K562 (cell line): ENCODE results near the gene CTPS1. TPM values are rescaled to one million over a fixed set of nuclear protein-coding genes. Genes with fewer than 3 reads are reported as not detected.
A peak's percentile ranks its signal among the peaks of the same experiment; 100 is the strongest.

Experiments
- ATAC-seq: fragments of 200-7000 bp; cut with Tn5 transposase; 3 replicates; pipeline ENCODE4 v1.9.1; 2020; ENCODE audit warnings: moderate library complexity
- BruUV-seq: library from RNA; stranded (reverse); fragments of 400-500 nt; replicated peaks from 2 replicates; lab custom pipeline; 2021; lab: Mats Ljungman, UMichigan
- CTCF ChIA-PET: fragments of 300-600 bp; formaldehyde crosslinking; extraction: SDS; loops from one replicate; lab custom pipeline; 2021; ENCODE audit warnings: low intra/inter-chr PET ratio; lab: Yijun Ruan, JAX
- POLR2A ChIA-PET: fragments of 300-600, 350-650 bp; sonication (Branson Sonifier 250); formaldehyde crosslinking; extraction: SDS; loops from one replicate; lab custom pipeline; 2021; ENCODE audit warnings: antibody characterized with exemption, inconsistent platforms; lab: Yijun Ruan, JAX
- DNase-seq, 4 experiments: peaks; one replicate each; pipeline versions ENCODE4 v3.0.0 to v3.0.0-alpha.2; 2011 to 2018; ENCODE audit warnings: low spot score in 3 of 4, mixed read lengths in 3 of 4; ENCODE audit errors: extremely low read depth in 1 of 4
- FAIRE-seq: peaks from 2 replicates; lab custom pipeline; 2011; peaks lifted over from hg19 to GRCh38; lab: Jason Lieb, UNC
- H2AFZ ChIP-seq: 2 replicates; pipeline ENCODE4 v1.6.0; 2011; ENCODE audit warnings: low read depth, low read length, control low read depth, inconsistent platforms
- H3K27ac ChIP-seq: fragments of 200-600 bp; 3 replicates; pipeline ENCODE4 v1.8.0; 2011; ENCODE audit warnings: low read depth, mild to moderate bottlenecking, control low read depth, inconsistent platforms, low read length, moderate library complexity, mixed read lengths; ENCODE audit errors: extremely low read depth
- H3K27me3 ChIP-seq, 2 experiments: fragments of 300-600 bp in 1 of 2; 2 replicates in 1 of 2; 3 replicates in 1 of 2; pipeline versions ENCODE4 v1.6.0 to v1.8.0; 2011; ENCODE audit warnings: inconsistent platforms in 2 of 2, low read length in 2 of 2, mild to moderate bottlenecking in 1 of 2, mixed read lengths in 1 of 2, moderate library complexity in 1 of 2; ENCODE audit not compliant: control insufficient read depth in 2 of 2, insufficient read depth in 2 of 2
- H3K36me3 ChIP-seq: fragments of 300-600 bp; 3 replicates; pipeline ENCODE4 v1.8.0; 2011; ENCODE audit warnings: mild to moderate bottlenecking, low read length, inconsistent platforms; ENCODE audit not compliant: control insufficient read depth, insufficient read depth
- H3K4me1 ChIP-seq, 2 experiments: fragments of 200-600 bp in 1 of 2; replicated peaks in 1 of 2; 2 replicates in 1 of 2; 3 replicates in 1 of 2; pipeline versions ENCODE4 v1.5.1 to v1.8.0; 2011; ENCODE audit warnings: inconsistent platforms in 2 of 2, low read length in 2 of 2, mild to moderate bottlenecking in 1 of 2, mixed read lengths in 1 of 2, moderate library complexity in 1 of 2; ENCODE audit not compliant: control insufficient read depth in 2 of 2, insufficient read depth in 2 of 2
- H3K4me2 ChIP-seq: 2 replicates; pipeline ENCODE4 v1.6.1; 2011; ENCODE audit warnings: low read length, control low read depth, inconsistent platforms, mixed read lengths; ENCODE audit not compliant: insufficient read depth
- H3K4me3 ChIP-seq: fragments of 200-600 bp; sonication (generic), shearing (Covaris generic); 2 replicates; pipeline ENCODE4 v1.5.1; 2016; ENCODE audit warnings: control low read depth, inconsistent platforms
- H3K79me2 ChIP-seq: fragments of 200-600 bp; 3 replicates; pipeline ENCODE4 v1.8.0; 2011; ENCODE audit warnings: low read length, inconsistent platforms; ENCODE audit not compliant: control insufficient read depth, insufficient read depth
- H3K9ac ChIP-seq, 2 experiments: 2 replicates each; pipeline versions ENCODE4 v1.6.0 to v1.6.1; 2011; ENCODE audit warnings: low read depth in 2 of 2, low read length in 2 of 2, control low read depth in 1 of 2, inconsistent platforms in 1 of 2, mild to moderate bottlenecking in 1 of 2, mixed read lengths in 1 of 2; ENCODE audit not compliant: insufficient read depth in 1 of 2
- H3K9me1 ChIP-seq: one replicate; pipeline ENCODE4 v1.6.0; 2011; ENCODE audit warnings: inconsistent platforms, mild to moderate bottlenecking, low read length, moderate library complexity; ENCODE audit not compliant: control insufficient read depth, insufficient read depth
- H3K9me3 ChIP-seq: replicated peaks from 2 replicates; pipeline ENCODE4 v1.5.1; 2011; ENCODE audit warnings: low read depth, low read length, inconsistent platforms; ENCODE audit not compliant: control insufficient read depth, insufficient read depth
- H4K20me1 ChIP-seq: replicated peaks from 2 replicates; pipeline ENCODE4 v1.6.1; 2011; ENCODE audit warnings: low read length, inconsistent platforms, mixed read lengths; ENCODE audit not compliant: control insufficient read depth, insufficient read depth
- ARID1B ChIP-seq: fragments of 450-650 bp; IDR thresholded peaks from 2 replicates; pipeline ENCODE4 v1.6.1; 2016; ENCODE audit warnings: antibody characterized with exemption, mild to moderate bottlenecking, inconsistent platforms
- GATAD2A ChIP-seq: fragments of 450-650 bp; IDR thresholded peaks from 2 replicates; pipeline ENCODE4 v1.6.1; 2017
- HDAC8 ChIP-seq: fragments of 450-650 bp; IDR thresholded peaks from 2 replicates; pipeline ENCODE4 v1.6.1; 2016; ENCODE audit warnings: mild to moderate bottlenecking, missing genetic modification characterization, moderate library complexity, missing compliant biosample characterization
- LCOR ChIP-seq: sonication (generic); formaldehyde crosslinking; IDR thresholded peaks from 2 replicates; pipeline ENCODE4 v1.8.0; 2022; ENCODE audit warnings: mild to moderate bottlenecking, missing genetic modification reagents
- PTRF ChIP-seq: fragments of 450-650 bp; IDR thresholded peaks from 2 replicates; pipeline ENCODE4 v1.6.1; 2016; ENCODE audit warnings: mild to moderate bottlenecking, missing genetic modification characterization, missing compliant biosample characterization
- SP1 ChIP-seq: sonication (generic); formaldehyde crosslinking; IDR thresholded peaks from 2 replicates; pipeline ENCODE4 v1.8.1; 2022; ENCODE audit warnings: mild to moderate bottlenecking, missing genetic modification reagents
- SPI1 ChIP-seq: IDR thresholded peaks from 2 replicates; pipeline ENCODE4 v1.6.1; 2011; ENCODE audit warnings: low read depth, low read length, control low read depth, borderline replicate concordance
- STAT6 ChIP-seq: sonication (generic); formaldehyde crosslinking; IDR thresholded peaks from 2 replicates; pipeline ENCODE4 v1.8.1; 2023; ENCODE audit warnings: mild to moderate bottlenecking, missing genetic modification reagents
- TARDBP ChIP-seq: fragments of 450-650 bp; IDR thresholded peaks from 2 replicates; pipeline ENCODE4 v1.6.1; 2016
- ZBED1 ChIP-seq: IDR thresholded peaks from 2 replicates; pipeline ENCODE4 v1.6.1; 2014
- ZNF174 ChIP-seq: fragments of 250-450 bp; sonication (Bioruptor Pico); IDR thresholded peaks from 2 replicates; pipeline ENCODE4 v1.4.0; 2020; ENCODE audit warnings: mild to moderate bottlenecking
- ZNF316 ChIP-seq: fragments of 450-650 bp; IDR thresholded peaks from 2 replicates; pipeline ENCODE4 v1.6.1; 2016
- ZNF780A ChIP-seq: fragments of 250-450 bp; sonication (Bioruptor Pico); IDR thresholded peaks from 2 replicates; pipeline ENCODE4 v1.5.0; 2021; ENCODE audit warnings: mild to moderate bottlenecking
- WGBS: fragments of 100-300 bp; shearing (Covaris generic); methylation state at CpG from one replicate; pipeline ENCODE4 v1.1.6; 2016; ENCODE audit warnings: low coverage, mixed read lengths; ENCODE audit not compliant: insufficient coverage; ENCODE audit errors: missing lambda C conversion rate; 5-methylcytosine and 5-hydroxymethylcytosine counted together
- in situ Hi-C: fragments of 300-500 bp; cut with MboI; formaldehyde crosslinking; loops from 4 replicates; pipeline ENCODE4 v1.15.0; 2018; ENCODE audit warnings: inconsistent platforms, mixed read lengths
- intact Hi-C: fragments of 100-400 bp; cut with micrococcal nuclease; formaldehyde crosslinking; loops from 2 replicates; pipeline ENCODE4 v1.14.2; 2022
- polyA plus RNA-seq, 8 experiments: library from polyadenylated mRNA; depleted of rRNA in 4 of 8; stranded (reverse) in 5 of 8; unstranded in 3 of 8; fragments of >200 nt; fragmentation: Nextera tagmentation in 2 of 8; fragmentation: Illumina TruSeq in 1 of 8; extraction: Ambion mirVana in 2 of 8; extraction: Trizol in 1 of 8; gene quantifications; 2 replicates each; pipeline versions ENCODE4 v1.2.1 to v1.2.3, GENCODE V29; 2011 to 2014; ENCODE audit warnings: inconsistent platforms in 1 of 8, missing spikeins in 1 of 8
- total RNA-seq, 7 experiments: library from RNA; depleted of rRNA in 6 of 7; stranded (reverse); fragments of >200 nt in 6 of 7; fragmentation: Illumina TruSeq in 2 of 7; extraction: Trizol in 2 of 7; gene quantifications; 2 replicates each; pipeline versions ENCODE4 v1.2.1 to v1.2.3, GENCODE V29; 2011 to 2021; ENCODE audit warnings: low replicate concordance in 1 of 7

CTPS1 gene
- total and polyA plus RNA-seq, 9 of the 15 experiments (the other 6 are each of a cell fraction or from before 2014, with no cell fraction given): 44.4 to 164 (median 87.7) TPM

DNA sequence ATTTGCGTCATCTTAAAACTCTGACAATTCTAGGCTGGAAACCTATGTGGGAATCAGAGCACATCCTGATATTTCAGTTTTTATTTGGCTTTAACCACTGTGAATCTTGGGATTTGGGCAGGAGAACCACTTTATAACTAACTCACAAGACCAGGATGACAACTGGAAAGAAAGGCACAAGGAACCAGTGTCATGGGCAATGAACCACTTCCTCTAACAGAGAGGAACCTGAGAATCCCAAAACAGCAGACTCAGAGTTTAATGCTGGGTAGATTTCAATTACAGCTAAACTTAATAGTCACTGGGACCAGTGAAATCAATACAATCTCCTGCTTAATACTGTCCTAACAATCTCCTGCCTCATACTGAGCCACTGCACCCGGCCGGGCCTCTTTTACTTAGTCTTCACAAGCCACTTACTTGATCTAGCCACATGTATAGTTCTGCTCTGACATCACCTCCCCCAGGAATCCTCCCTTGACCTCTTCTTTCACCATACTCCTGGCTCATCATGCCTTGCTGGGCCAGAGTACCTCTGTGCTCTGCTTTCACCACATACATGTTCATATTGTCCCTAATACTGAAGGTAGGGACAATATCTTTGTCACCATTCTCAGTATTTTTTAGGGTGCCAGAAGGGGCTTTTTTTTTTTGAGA is 62.2 kb downstream of the CTPS1 start:
- POLR2A ChIA-PET: interaction anchor here (0.7 to 1.1 kb wide), 2 partner anchors 10 to 13 kb away, joined by 3 read pairs; no protein-coding TSS in a partner anchor
- ATAC-seq (peak; percentile 34; the same call in 2 of the 3 replicates), FAIRE-seq (no peak)

GRCh38 chr1:41044187-41044586 is 64.7 kb downstream of the CTPS1 start:
- H3K4me2 ChIP-seq: no peak overlapping the region
- WGBS: 37% methylated on average over 2 of the region's 2 CpGs
- H2AFZ ChIP-seq: no peak overlapping the region
- POLR2A ChIA-PET: interaction anchor here (0.6 to 1.8 kb wide), 5 partner anchors 9 to 1507 kb away, joined by 3 to 6 read pairs (median 3); no protein-coding TSS in a partner anchor
- in situ Hi-C loops (no loop called here), intact Hi-C loops (loop anchor here (10.0 kb wide), 1 partner anchor 201 kb away; the partner anchor contains the start of gene SCMH1)
- H3K36me3 ChIP-seq: peaks cover 57% of the 10 kb centered on the region
- no peaks in the 10 kb centered on the region for H3K27me3 ChIP-seq
- no TSS peak for BruUV-seq
- FAIRE-seq (no peak), ATAC-seq (peak; percentile 49), DNase-seq (no peak)
- no peaks in the 10 kb centered on the region for H4K20me1 ChIP-seq
- no peaks in the 10 kb centered on the region for H3K79me2 ChIP-seq
- H3K9me3 ChIP-seq: no peaks in the 10 kb centered on the region
- H3K4me3 ChIP-seq: no peak overlapping the region
- TF ChIP-seq ARID1B (peak; percentile 31; the same call in 1 of the 2 replicates), GATAD2A (no peak), TARDBP (no peak), ZBED1 (no peak), PTRF (tag) (no peak), STAT6 (no peak), LCOR (CRISPR knock-in tag) (no peak), ZNF316 (no peak), ZNF780A (CRISPR knock-in tag) (peak; percentile 45; the same call in 1 of the 2 replicates)
- no peaks in the 10 kb centered on the region for H3K9me1 ChIP-seq
- H3K9ac ChIP-seq: peak overlapping the region in 1 of 2 experiments; percentile 14; a peak in 1 of 4 replicates
- CTCF ChIA-PET: no interaction called here
- peaks cover 0 to 16% of the 10 kb centered on the region in 2 experiments; a peak in 4 of 5 replicates for H3K4me1 ChIP-seq
- H3K27ac ChIP-seq: no peak overlapping the region

More for the DNA sequence above, 62.2 kb downstream of the CTPS1 start:
- in situ Hi-C loops: no loop called here
- TF ChIP-seq SP1 (CRISPR knock-in tag) (no peak), HDAC8 (no peak), ZNF174 (no peak), SPI1 (peak; percentile 35; the same call in 1 of the 2 replicates)
- H3K79me2 ChIP-seq: no peaks in the 10 kb centered on the region
- no peaks in the 10 kb centered on the region for H3K9me1 ChIP-seq
- WGBS: 100% methylated on average over 3 of the region's 3 CpGs
- no peak overlapping the region for H3K4me2 ChIP-seq
- H3K4me1 ChIP-seq: peaks cover 0 to 8% of the 10 kb centered on the region in 2 experiments; a peak in 2 of 5 replicates
- no peak for DNase-seq
- CTCF ChIA-PET: no interaction called here
- no peak overlapping the region for H3K4me3 ChIP-seq
- H3K9me3 ChIP-seq: no peaks in the 10 kb centered on the region
- no peak overlapping the region for H2AFZ ChIP-seq
- peaks cover 63% of the 10 kb centered on the region; the same call in 2 of the 3 replicates for H3K36me3 ChIP-seq
- no peaks in the 10 kb centered on the region for H3K27me3 ChIP-seq
- no TSS peak for BruUV-seq
- no peak overlapping the region for H3K27ac ChIP-seq
- H4K20me1 ChIP-seq: no peaks in the 10 kb centered on the region
- intact Hi-C loops: loop anchor here (10.0 kb wide), 1 partner anchor 203 kb away; the partner anchor contains the start of gene SCMH1
- H3K9ac ChIP-seq: no peak overlapping the region
